GM10266 (cell line): Measurements from ENCODE around the gene NOL4L.

Experiments
- DNase-seq: peaks from one replicate; pipeline ENCODE4 v3.0.0; 2012; ENCODE audit errors: extremely low spot score
- CTCF ChIP-seq: IDR thresholded peaks from 2 replicates; pipeline ENCODE4 v1.5.1; 2012; ENCODE audit warnings: mild to moderate bottlenecking, low read depth; ENCODE audit not compliant: control insufficient read depth, insufficient read depth; ENCODE audit errors: missing control alignments

The NOL4L gene

GRCh38 chr20:32514760-32515159 lies 70.4 kb downstream of the NOL4L start:
- TF ChIP-seq CTCF = no peak
- DNase-seq = no peak

- TF ChIP-seq CTCF = no peak
- DNase-seq = no peak
Observed at GRCh38 chr20:32513031-32513866, 71.9 kb downstream of the NOL4L start.

- TF ChIP-seq CTCF = no peak
- no peak for DNase-seq
Observed at GRCh38 chr20:32512047-32512385, 73.1 kb downstream of the NOL4L start.

- TF ChIP-seq CTCF = no peak
- no peak for DNase-seq
Observed at GRCh38 chr20:32511358-32512046, 73.6 kb downstream of the NOL4L start.

- no peak for DNase-seq
- TF ChIP-seq CTCF = no peak
Observed at GRCh38 chr20:32510601-32511357, 74.4 kb downstream of the NOL4L start.

- no peak for DNase-seq
- TF ChIP-seq CTCF = no peak
Observed at GRCh38 chr20:32510120-32510600, 75.0 kb downstream of the NOL4L start.
